ENCODE data around the gene MYRFL.
"Not testable (repeated sequence)": the region's sequence is repeated elsewhere in the genome, so short reads cannot be mapped to it uniquely, and the experiment has no call there.

The MYRFL gene

DNA sequence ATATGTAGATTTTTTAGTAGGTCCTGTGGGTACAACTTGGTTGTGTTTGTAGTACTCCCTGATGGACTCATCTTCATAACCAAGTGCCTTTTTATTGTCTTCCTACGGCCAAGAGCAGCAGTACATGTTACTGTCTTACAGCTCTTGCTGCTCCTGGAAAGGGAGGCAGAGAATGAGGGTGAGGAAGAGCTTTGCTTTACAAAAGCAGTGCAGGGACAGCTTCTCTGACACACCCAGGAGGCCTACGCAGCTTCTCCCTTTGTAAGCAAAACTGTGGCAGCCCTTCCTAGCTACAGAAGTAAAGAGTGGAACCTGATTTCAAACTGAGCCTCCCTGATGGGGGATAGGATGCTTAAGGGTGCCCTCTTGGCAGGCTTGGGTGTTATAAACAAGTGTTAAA is 18.6 kb downstream of the MYRFL start:
- no peak for DNase-seq (ENCODE audit: low read depth in 2 of 2)

- no peak for DNase-seq (ENCODE audit: low read depth in 2 of 2)
These were observed 19.4 kb downstream of the MYRFL start for GRCh38 chr12:69844416-69844815.

DNA sequence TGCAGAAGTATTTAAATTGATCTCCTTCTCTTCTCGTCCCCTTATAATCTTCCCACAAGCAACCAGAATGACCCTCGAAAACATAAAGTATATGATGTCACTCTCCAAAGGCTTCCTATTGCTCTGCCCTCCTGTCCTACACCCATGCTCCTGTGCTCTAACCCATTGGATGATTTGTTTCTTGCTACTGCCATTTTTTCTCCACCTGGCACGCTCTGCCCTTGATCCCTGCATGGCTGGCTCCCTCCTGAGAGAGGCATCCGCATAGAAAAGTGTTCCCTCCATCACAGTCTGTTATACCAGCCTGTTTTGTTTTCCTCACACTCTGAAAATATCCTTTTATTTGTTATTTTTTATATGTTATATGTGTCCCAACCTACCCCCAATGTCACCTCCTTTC is 19.8 kb downstream of the MYRFL start:
- DNase-seq (ENCODE audit: low read depth in 2 of 2) = no peak

- DNase-seq (ENCODE audit: low read depth in 2 of 2) = no peak
These were observed 21.9 kb downstream of the MYRFL start for GRCh38 chr12:69846976-69847375.

DNA sequence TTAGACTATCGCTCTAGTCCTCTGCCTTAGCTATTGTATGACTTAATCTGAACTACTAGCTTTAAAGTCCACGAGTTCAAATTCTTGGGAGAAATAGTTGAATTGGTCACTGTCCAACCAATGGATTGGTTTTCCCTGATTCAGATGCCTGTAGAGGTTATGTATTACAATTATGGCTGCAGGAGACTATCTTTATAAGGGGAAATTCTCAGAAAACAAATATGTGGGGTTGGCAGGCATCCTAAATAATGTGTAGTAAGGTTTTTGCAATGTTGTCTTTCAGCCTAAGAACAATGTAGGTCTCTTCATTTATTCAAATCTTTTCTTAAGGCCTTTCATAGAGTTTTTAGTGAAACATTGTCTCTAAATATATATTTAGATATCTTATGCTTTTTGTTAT is 26.9 kb downstream of the MYRFL start:
- DNase-seq (ENCODE audit: low read depth in 2 of 2) = no peak

DNA sequence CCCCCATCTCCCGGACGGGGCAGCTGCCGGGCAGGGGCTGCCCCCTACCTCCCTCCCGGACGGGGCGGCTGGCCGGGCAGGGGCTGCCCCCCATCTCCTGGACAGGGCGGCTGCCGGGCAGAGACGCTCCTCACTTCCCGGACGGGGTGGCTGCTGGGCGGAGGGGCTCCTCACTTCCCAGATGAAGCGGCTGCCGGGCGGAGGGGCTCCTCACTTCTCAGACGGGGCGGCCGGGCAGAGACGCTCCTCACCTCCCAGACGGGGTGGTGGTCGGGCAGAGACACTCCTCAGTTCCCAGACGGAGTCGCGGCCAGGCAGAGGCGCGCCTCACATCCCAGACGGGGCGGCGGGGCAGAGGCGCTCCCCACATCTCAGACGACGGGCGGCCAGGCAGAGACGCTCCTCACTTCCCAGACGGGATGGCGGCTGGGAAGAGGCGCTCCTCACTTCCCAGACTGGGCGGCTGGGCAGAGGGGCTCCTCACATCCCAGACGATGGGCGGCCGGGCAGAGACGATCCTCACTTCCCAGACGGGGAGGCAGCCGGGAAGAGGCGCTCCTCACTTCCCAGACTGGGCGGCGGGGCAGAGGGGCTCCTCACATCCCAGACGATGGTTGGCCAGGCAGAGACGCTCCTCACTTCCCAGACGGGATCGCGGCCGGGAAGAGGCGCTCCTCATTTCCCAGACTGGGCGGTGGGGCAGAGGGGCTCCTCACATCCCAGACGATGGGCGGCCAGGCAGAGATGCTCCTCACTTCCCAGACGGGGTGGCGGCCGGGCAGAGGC is 28.3 kb downstream of the MYRFL start:
- DNase-seq (ENCODE audit: low read depth in 2 of 2) = not testable (repeated sequence)

DNA sequence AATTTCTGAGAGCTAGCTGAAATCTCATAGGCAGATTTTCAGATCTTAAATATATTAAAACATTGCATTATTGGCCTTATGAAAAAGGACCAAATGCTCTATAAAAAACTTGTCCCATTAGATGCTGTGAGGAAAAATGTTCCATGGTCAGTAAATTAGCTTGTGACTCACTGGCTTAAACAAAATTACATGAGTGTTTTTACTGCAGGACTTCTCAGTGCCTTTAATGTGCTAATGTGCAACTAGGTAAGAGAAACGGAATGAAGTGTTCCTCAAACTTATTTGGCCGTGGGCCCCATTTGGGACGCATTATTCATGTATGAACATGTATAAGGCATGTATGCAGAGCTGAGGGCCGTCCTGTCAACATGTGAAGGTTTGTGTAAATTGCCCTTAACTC is 41.7 kb downstream of the MYRFL start:
- DNase-seq (ENCODE audit: low read depth in 2 of 2) = no peak

GRCh38 chr12:69868695-69869094 is 43.7 kb downstream of the MYRFL start:
- DNase-seq (ENCODE audit: low read depth in 2 of 2) = no peak

- no peak for DNase-seq (ENCODE audit: low read depth in 2 of 2)
These were observed 47.8 kb downstream of the MYRFL start for GRCh38 chr12:69872804-69873203.

DNA sequence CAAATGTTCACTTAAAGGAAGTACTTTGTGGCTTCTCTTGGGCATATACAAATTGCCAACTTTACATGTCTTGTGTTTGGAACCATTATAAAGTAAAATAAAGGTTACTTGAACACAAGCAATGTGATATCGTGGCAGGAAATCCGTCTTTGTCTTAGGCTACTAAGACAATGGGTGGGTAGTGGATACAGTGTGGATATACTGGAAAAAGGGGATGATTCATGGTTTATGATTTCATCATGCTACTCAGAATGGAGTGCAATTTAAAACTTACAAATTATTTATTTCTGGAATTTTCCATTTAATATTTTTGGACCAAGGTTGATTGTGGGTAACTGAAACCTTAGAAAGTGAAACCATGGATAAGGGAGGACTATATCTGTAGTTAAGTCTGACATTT is 48.4 kb downstream of the MYRFL start:
- DNase-seq (ENCODE audit: low read depth in 2 of 2) = no peak

GRCh38 chr12:69874606-69875005 is 49.6 kb downstream of the MYRFL start:
- no peak for DNase-seq (ENCODE audit: low read depth in 2 of 2)

- DNase-seq (ENCODE audit: low read depth in 2 of 2) = no peak
These were observed 50.4 kb downstream of the MYRFL start for GRCh38 chr12:69875416-69875935.

GRCh38 chr12:69879007-69879960 is 54.3 kb downstream of the MYRFL start:
- peak; percentile 37 to 54 for DNase-seq (ENCODE audit: low read depth in 2 of 2)

DNA sequence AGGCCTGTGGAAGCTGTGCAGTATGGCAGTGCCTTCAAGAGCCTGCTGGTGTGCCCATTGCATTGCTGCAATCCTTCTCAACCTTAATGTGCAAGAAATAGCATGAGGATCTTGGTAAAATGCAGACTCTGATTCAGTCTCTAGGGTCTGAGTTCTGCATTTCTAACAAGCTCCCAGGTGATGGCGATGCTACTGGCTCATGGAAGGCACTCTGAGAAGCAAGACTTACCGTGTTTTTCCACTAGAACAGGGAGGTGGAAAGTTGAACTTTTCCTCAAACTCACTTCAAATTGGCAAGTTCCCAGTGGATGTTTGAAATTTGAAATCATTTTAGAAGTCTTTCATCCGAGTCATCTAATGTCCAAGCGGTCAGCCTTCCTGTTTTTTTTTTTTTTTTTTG is 55.5 kb downstream of the MYRFL start:
- no peak for DNase-seq (ENCODE audit: low read depth in 2 of 2)

DNA sequence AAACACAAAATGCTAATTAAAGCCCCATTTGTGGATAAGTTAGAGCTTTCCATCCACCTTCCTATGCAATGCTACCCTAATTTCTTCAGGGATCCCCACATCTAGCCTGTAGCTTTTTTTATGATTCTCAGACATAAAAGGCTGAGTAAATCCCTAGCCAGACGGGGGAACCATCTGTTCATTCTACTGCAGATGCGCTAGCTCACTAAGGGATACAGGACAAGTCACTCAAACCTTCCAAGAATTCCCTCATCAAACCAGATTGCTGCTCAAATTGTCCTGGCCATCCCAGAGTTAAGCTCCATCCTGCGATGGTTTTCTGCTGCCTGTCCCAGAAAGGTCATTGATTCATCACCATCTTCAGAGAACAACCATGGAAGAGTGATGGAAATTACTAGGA is 56.7 kb downstream of the MYRFL start:
- no peak for DNase-seq (ENCODE audit: low read depth in 2 of 2)

GRCh38 chr12:69884386-69884785 is 59.4 kb downstream of the MYRFL start:
- DNase-seq (ENCODE audit: low read depth in 2 of 2) = no peak

DNA sequence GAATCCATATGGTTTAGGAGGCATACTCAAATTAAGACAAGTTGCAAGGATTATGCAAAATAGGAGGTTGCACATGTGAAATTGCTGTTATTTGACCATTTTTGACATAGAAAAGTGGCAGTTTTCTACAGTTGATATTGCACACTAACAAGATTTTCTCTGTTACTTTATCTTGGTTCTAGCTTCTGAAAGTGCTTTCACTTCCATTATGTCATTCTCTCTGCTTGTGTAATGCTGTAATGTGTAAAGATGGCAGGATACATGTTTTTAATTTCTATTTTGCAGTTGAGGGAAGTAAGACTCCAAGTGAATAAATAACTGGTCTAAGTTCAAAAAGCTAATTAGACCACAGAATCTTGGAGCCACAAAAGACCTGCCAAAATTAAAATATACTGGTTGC is 60.6 kb downstream of the MYRFL start:
- DNase-seq (ENCODE audit: low read depth in 2 of 2) = no peak

DNA sequence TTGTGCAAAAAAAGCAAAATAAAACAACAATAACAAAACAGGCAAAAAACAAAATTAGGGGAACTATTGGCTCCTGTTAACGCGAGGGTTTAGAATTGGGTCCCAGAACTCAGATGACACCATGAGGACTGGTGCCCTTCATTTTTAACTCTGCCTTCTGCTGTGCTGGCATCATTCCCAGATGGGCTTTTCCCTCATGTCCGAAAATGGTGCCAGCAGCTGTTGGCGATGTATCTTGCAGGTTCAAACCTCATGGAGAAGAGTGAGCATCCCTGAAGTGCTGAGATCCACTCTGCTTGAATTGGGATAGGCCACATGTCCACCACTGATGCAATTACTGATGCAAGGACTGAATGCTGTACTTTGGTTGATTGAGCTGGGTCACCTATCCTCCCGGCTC is 61.1 kb downstream of the MYRFL start:
- DNase-seq (ENCODE audit: low read depth in 2 of 2) = no peak

DNA sequence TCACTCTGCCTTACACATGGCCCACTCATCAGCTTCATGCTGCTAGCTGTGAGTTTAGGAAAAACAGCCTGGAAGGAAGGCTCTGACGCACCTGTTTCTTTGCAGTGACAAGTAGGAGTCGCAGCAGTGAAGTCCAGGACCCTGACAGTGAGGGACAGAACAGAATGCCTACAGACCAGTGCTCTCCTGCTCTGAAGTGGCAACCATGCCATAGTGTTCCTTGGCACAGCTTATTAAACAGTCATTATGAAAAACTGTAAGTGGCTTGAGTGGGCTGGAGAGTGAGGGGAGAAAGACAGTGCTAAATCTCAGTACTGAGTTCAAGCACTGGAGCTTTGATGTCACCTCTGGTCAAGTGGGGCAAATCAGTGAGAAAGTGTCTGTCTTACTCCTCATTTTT is 61.7 kb downstream of the MYRFL start:
- DNase-seq (ENCODE audit: low read depth in 2 of 2) = no peak

DNA sequence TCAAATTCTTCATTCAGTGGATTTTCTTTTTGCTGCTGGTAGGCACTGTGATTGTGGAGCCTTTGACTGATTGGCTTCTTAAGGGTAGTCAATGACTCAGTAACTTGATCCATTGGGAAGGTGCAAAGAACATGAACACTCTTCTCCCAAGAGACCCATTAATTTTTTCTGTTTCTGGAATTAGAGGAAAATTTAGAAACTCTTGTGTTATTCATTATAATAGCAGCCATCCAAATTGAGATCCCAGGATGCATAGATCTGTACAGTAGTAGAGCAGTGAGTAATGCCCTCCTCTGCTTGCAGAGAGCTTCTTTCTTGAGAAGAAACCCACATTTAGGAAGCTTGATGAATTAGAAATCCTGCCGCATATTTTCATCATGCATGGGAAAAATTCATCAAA is 63.9 kb downstream of the MYRFL start:
- DNase-seq (ENCODE audit: low read depth in 2 of 2) = no peak

DNA sequence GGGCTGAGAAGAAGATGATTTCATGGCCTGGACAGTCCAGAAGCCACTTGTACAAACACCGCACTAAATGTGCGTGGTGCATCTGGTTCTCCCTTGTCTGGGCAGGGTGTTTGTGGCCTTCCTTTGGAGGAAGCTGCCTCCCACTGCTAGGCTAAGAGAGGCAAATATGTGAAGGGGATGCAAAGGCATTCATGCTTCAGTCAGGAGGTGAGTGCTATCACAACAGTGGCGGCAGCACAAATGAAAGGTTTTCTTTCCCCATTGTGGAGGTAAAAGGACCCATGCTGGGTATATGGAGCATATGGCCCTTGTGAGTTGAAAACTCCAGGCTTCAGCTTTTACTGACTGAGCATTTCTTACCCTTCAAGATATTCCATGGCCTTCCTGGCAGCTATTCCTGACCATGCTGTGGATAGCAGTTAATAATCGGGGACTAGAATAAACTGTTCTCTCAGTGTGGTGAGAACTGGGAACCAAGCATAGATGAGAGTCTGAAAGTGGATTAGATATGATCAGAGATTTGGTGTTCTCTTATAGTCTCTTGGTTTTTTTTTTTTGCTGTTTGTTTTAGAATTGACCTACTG is 69.9 kb downstream of the MYRFL start:
- no peak for DNase-seq (ENCODE audit: low read depth in 2 of 2)

GRCh38 chr12:69896653-69897381 is 71.8 kb downstream of the MYRFL start:
- no peak for DNase-seq (ENCODE audit: low read depth in 2 of 2)

Data from stimulated activated CD4-positive, alpha-beta T cell treated with anti-CD3 and anti-CD28 coated beads, Interleukin-1b, Interleukin-23, amount 100 ng/mL, for 4 hours (primary cell).